NCI-H146 treated with DMSO at 0.1 percent for 48 hours (cell line): ENCODE measurements around the gene NPB.

ENCODE experiments used
- DNase-seq: peaks from one replicate; lab custom pipeline; 2025; ENCODE audit not compliant: unreplicated experiment; lab: John Stamatoyannopoulos, UW

NPB gene

DNA sequence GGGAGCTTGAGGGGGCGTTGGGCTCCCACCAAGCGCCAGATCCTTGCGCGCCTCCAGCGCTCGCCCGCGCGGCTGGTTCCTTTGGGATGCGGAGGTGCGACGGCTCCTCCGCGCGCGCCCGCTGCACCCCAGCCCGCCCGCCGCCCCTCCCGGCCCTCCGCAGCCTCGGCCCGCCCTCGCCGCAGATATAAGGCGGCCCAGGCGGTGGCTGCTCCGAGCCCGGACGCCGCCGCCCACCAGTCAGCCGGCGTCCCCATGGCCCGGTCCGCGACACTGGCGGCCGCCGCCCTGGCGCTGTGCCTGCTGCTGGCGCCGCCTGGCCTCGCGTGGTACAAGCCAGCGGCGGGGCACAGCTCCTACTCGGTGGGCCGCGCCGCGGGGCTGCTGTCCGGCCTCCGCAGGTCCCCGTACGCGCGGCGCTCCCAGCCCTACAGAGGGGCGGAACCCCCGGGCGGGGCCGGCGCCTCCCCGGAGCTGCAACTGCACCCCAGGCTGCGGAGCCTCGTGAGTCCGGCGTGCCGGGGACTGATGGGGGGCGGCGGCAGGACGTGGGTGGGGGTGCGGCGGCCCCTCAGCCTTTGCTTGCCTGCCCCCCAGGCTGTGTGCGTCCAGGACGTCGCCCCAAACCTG is at the start of gene NPB:
NPB (plus strand) TSS at position 216 of the 630 bp plus-strand sequence; CDS start at position 256, 40 bp downstream.
- no peak for DNase-seq

- DNase-seq: no peak
Observed at GRCh38 chr17:81854974-81855774, 46.9 kb upstream of the NPB start.

DNA sequence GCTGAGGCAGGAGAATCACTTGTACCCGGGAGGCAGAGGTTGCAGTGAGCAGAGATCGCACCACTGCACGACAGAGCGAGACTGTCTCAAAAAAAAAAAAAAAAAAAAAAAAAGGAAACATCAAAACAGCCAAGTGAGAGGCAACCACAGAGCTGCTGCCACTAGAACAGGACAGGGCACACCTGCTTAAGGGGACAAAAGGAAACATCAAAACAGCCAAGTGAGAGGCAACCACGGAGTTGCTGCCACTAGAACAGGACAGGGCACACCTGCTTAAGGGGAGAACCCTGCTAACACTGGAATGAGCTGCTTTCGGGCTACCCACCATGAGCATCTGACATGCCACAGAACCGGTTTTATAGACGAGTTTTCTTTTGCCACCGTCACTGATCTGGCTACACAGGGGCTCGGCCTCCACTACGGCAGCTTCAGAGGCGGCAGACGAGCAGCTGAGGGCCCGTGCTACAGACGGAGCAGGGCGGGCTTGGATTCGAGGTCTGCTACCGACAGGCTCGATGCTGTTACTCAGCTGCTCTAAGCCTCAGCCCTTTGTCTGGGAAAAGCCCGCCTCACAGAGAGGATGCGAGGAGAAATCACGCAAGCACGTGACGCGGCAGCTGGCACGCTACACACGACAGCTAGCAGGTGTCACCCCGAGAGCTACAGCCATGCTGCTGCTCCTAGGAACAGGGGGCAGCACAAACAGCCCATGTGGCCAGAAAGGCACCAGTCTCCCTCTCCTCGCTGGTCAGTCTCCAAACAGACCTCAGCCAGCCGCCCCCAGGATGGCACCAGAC is 43.7 kb upstream of the NPB start:
- no peak for DNase-seq

DNA sequence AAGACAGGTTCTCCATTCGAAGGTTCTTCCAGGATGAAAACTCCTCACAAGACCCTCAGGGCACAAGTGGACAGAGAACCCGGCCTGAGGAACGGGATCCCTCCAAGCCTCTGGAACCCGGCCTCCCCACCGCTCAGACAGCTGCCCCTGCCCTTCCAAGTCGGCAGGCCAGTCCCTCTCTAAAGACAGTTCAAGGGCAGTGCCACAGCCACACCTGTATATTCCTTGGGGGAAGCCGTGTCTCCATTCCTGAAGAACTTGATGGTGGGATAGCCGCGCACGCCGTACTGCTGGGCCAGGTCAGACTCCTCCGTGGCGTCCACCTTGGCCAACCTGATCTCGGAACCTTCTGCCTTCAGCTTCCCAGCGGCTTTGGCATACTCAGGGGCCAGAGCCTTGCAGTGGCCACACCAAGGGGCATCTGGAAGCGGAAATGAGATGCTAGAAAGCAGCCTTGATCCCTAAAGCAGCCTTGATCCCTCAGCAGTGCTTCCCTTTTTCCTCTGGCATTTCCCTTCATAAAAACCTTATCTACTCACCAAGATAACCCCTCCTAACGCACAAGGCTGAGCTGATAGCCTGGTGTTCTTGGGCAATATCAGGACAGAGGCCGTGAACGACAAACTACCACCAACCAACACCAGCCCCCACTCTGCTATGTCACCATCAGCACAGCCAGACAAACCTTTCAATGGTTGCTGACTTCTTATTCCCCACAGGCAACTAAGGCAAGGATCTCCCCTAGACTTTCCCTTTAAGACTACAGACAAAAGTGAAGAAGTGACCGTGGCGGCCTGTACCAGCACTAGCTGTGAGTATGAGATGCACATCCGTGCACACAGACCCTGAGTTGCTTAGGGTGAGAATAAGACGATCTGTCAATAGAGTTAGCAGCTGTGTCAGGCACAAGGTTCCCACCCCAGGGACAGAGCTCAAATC is 42.8 kb upstream of the NPB start:
- DNase-seq: no peak

- no peak for DNase-seq
Observed at GRCh38 chr17:81859906-81860755, 41.9 kb upstream of the NPB start, which contains the start of gene P4HB. Gene P4HB (minus strand): TSS chr17:81860535. CDS start chr17:81860471, 64 bp downstream.

- DNase-seq: peak; percentile 99
Observed at GRCh38 chr17:81860756-81861568, 41.1 kb upstream of the NPB start.

- no peak for DNase-seq
Observed at GRCh38 chr17:81863123-81863675, 38.8 kb upstream of the NPB start.

- DNase-seq: no peak
Observed at GRCh38 chr17:81863833-81864768, 37.9 kb upstream of the NPB start.

GRCh38 chr17:81865358-81865732 is 36.7 kb upstream of the NPB start:
- DNase-seq: no peak

DNA sequence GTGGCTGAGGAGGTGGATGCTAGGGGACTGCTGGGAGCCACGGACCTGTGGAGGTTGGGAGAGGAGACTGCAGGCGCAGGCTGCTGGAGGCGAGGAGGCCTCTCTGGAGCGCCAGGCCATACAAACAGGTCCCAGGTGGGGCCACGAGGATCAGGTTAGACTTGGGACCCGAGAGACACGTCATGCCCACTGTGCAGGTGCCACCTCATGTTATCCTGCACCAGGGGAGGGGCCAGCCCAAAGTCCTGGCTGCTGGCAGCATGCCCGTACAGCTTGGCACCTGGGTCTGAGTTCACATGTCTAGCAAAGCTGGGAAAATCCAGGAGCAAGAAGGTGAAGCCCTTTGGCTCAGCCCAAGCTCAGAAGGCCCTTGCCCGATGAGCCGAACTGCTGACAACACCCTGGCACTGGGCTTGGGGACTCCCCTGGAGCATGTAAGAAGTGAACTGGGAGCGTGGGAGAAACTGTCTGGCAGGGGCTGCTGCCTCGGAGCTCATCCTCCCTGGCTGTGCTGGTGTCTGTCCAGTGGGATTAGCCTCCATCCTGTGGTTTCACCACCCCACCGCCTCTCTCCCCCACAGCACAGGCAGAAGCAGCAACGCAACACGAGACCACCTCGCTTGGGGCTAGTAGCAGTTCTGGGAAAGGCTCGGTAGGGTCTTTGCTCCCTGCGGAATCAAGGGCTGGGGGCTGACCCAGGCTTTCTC is 36.2 kb upstream of the NPB start:
- DNase-seq: no peak

- no peak for DNase-seq
Observed at GRCh38 chr17:81866440-81867169, 35.4 kb upstream of the NPB start.

DNA sequence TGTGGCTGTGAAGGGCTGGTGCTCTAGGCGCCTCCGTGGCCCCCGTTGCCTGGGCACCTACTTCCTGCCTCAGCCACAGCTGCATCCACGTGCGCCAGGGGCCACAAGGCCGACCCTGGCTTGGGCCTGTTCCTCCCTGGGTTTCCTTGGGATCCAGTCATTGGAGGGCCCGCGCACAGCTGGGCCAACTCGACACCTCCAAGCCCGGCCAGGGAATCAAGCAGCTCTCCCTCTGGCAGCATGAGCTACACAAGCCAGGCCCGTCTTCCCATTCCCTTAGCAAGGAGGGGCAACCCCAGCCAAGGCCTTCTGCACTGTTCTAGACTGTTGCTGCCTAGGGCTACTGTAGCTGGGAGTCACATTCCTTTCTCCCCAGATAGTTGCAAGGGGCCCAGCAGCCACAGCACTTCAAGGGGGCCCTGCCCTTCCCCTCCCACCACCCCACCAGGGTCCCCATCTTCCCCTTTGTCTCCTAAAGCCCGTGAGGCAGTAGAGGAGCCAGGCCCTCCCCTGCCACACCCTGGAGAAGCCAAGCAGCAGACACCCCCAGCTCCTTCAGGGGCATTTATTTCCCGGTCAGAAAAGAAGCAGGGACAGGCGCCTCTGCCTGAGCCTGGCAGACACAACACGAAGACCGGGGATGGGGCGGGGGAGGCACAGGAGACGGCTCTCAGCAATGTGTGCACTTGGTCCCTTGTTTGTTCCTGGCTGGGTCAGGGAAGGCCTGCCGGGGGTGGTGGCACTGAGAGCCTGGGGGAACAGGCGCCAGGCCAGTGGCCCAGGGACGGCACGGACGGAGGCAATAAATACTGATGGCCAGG is 34.7 kb upstream of the NPB start:
- no peak for DNase-seq

- DNase-seq: no peak
Observed at GRCh38 chr17:81867991-81868673, 33.9 kb upstream of the NPB start.

GRCh38 chr17:81868674-81869220 is 33.3 kb upstream of the NPB start:
- DNase-seq: no peak
